Right lobe of liver (tissue), 6 donors: ENCODE results near the gene ATG7. TPM values are rescaled to one million over a fixed set of nuclear protein-coding genes. Genes with fewer than 3 reads are reported as not detected.
A peak's percentile ranks its signal among the peaks of the same experiment; 100 is the strongest.
"Not testable (repeated sequence)": the region's sequence is repeated elsewhere in the genome, so short reads cannot be mapped to it uniquely, and the experiment has no call there.

Experiments used
- ATAC-seq, 4 donors: fragments of 200-7000 bp; cut with Tn5 transposase; one replicate each; pipeline ENCODE4 v1.9.1; 2020; ENCODE audit warnings: mild to moderate bottlenecking in 4 of 4, moderate library complexity in 4 of 4
- DNase-seq, 3 donors: peaks; one replicate each; pipeline ENCODE4 v3.0.0-alpha.2; 2020
- H3K27ac ChIP-seq, 3 donors: fragments of 200-600 bp; one replicate each; pipeline ENCODE4 v1.8.0; 2022
- H3K27me3 ChIP-seq, 2 donors: fragments of 200-600 bp; one replicate each; pipeline ENCODE4 v1.8.0; 2022
- H3K36me3 ChIP-seq, 4 donors: fragments of 200-600 bp; sonication (generic) in 1 of 4; one replicate each; pipeline versions ENCODE4 v1.5.1 to v1.8.0; 2017 to 2022; ENCODE audit warnings: control low read depth in 1 of 4
- H3K4me1 ChIP-seq, 4 donors: fragments of 200-600 bp; sonication (generic) in 1 of 4; one replicate each; pipeline versions ENCODE4 v1.5.1 to v1.8.0; 2017 to 2022; ENCODE audit warnings: control low read depth in 1 of 4
- H3K4me3 ChIP-seq, 3 donors: fragments of 200-600 bp; one replicate each; pipeline ENCODE4 v1.8.0; 2022
- H3K9me3 ChIP-seq, 4 donors: fragments of 200-600 bp; sonication (generic) in 1 of 4; one replicate each; pipeline versions ENCODE4 v1.5.1 to v1.8.0; 2017 to 2022; ENCODE audit warnings: control low read depth in 1 of 4
- POLR2A ChIP-seq: fragments of 450-650 bp; IDR thresholded peaks from one replicate; pipeline ENCODE4 v1.6.1; 2017; ENCODE audit warnings: antibody characterized with exemption, mild to moderate bottlenecking
- WGBS: methylation state at CpG from one replicate; pipeline ENCODE4 v1.1.6; 2018; ENCODE audit warnings: low coverage, low lambda C conversion rate; ENCODE audit not compliant: insufficient coverage; ENCODE audit errors: missing lambda C conversion rate; 5-methylcytosine and 5-hydroxymethylcytosine counted together
- intact Hi-C, 2 donors: fragments of 100-400 bp; cut with DNase I; formaldehyde crosslinking; loops; one replicate each; pipeline versions ENCODE4 v1.11.2 to v1.14.1; 2022
- total RNA-seq, 6 experiments: library from RNA; depleted of rRNA in 2 of 6; stranded (reverse); fragments of >200 nt in 2 of 6; fragmentation: NEBNext Ultra II Directional in 3 of 6; extraction: Animal tissue kit (Norgen Biotek cat#: 25700) in 3 of 6; gene quantifications; one replicate each; pipeline versions ENCODE4 v1.1.0 to v1.2.4, GENCODE V29; 2016 to 2023
- TF ChIP-seq, protein P1 (sequence below), 4 donors: fragments of 200-600 bp in 3 of 4; fragments of 450-650 bp in 1 of 4; IDR thresholded peaks; one replicate each; pipeline versions ENCODE4 v1.5.1 to v1.8.0; 2016 to 2022; ENCODE audit warnings: antibody characterized with exemption in 4 of 4, mild to moderate bottlenecking in 2 of 4
- donor health status: DM: no; HTN: yes; CAD: no.
- donor health status: DM: no; HTN: no; CAD: no.
- donor health status: DM: no; HTN: no; CAD: no.
- donor health status: DM: no; HTN: yes; CAD: no.
- donor health status: DM: no; HTN: yes; CAD: no.

Gene ATG7
- total RNA-seq, 6 experiments from 2014 or later, result 13.6 to 21.1 (median 15.8) TPM

DNA sequence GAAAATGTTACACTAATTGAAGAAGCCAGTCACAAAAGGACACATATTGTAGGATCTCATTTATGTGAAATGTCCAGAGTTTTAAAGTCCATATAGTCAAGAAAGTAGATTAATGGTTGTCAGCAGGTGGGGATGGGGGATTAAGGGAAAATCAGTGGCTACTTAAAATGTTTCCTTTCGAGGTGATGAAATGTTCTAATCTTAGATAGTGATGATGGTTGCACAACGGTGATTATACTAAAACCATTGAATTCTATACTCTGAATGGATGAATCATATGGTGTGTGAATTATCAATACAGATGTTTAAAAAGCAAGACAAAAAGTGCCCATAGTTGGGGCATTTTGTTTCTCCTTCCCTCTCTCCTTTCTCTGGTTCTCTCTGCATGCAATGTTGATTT lies 164.6 kb downstream of the ATG7 start:
- Histone ChIP-seq H3K27me3 (no peaks in the 10 kb centered on the region), H3K36me3 (no peaks in the 10 kb centered on the region), H3K27ac (no peak overlapping the region), H3K9me3 (no peaks in the 10 kb centered on the region), H3K4me1 (no peaks in the 10 kb centered on the region), H3K4me3 (no peak overlapping the region)
- 79% methylated on average over 2 of the region's 2 CpGs for WGBS
- no peak for TF ChIP-seq POLR2A
- TF ChIP-seq, protein P1, sequence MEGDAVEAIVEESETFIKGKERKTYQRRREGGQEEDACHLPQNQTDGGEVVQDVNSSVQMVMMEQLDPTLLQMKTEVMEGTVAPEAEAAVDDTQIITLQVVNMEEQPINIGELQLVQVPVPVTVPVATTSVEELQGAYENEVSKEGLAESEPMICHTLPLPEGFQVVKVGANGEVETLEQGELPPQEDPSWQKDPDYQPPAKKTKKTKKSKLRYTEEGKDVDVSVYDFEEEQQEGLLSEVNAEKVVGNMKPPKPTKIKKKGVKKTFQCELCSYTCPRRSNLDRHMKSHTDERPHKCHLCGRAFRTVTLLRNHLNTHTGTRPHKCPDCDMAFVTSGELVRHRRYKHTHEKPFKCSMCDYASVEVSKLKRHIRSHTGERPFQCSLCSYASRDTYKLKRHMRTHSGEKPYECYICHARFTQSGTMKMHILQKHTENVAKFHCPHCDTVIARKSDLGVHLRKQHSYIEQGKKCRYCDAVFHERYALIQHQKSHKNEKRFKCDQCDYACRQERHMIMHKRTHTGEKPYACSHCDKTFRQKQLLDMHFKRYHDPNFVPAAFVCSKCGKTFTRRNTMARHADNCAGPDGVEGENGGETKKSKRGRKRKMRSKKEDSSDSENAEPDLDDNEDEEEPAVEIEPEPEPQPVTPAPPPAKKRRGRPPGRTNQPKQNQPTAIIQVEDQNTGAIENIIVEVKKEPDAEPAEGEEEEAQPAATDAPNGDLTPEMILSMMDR (IDR thresholded peaks at IDR 0.05), result no peak
- intact Hi-C loops, result no loop called here
- no peak for ATAC-seq
- DNase-seq, result no peak

DNA sequence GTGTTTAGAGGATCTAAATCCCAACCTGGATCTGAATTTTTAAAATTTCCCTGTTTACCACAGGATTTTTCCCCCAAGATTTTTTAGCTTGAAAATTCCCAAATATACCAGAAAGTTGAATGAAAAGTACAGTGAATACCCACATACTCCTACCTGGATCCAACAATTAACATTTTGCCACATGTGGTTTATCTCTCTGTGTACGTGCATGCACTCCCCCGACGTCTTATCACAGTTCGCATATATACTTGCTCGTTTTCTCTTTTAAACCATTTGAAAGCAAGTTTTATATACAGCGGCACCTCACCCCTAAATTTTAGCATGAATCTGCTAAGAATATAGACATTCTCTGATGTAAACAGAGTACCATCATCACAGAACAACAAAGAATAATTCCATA lies 165.3 kb downstream of the ATG7 start:
- TF ChIP-seq, protein P1 (IDR thresholded peaks at IDR 0.05), result no peak
- no peak for TF ChIP-seq POLR2A
- Histone ChIP-seq H3K27me3 (no peaks in the 10 kb centered on the region), H3K4me1 (no peaks in the 10 kb centered on the region), H3K27ac (no peak overlapping the region), H3K9me3 (no peaks in the 10 kb centered on the region), H3K4me3 (no peak overlapping the region), H3K36me3 (no peaks in the 10 kb centered on the region)
- DNase-seq, result no peak
- intact Hi-C loops, result no loop called here
- WGBS, result 93% methylated on average over 6 of the region's 6 CpGs
- no peak for ATAC-seq

DNA sequence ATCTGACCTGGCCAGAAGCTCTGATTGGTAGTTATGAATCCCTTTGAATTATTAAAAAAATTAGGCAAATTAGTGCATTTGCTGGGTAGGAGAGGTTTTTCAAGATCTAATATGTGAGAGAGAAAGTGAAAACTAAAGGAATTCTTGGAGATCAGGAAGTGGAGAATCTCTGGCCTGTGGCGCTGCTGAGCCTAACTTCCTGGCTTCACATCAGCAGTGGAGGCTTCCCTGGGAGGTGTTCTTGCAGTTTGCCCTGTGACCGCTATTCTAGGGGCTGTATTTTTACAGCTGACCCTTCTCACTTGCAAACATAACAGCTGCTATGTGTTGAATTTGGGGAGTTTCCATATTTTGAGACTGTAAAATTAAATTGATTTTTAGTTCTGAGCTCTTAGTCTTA lies 166.4 kb downstream of the ATG7 start:
- Histone ChIP-seq H3K9me3 (no peaks in the 10 kb centered on the region), H3K4me1 (no peaks in the 10 kb centered on the region), H3K27ac (no peak overlapping the region), H3K27me3 (no peaks in the 10 kb centered on the region), H3K36me3 (no peaks in the 10 kb centered on the region), H3K4me3 (no peak overlapping the region)
- DNase-seq, result no peak
- intact Hi-C loops, result no loop called here
- ATAC-seq, result peak; percentile 43 to 58 (median 48)
- TF ChIP-seq, protein P1 (IDR thresholded peaks at IDR 0.05), result no peak
- TF ChIP-seq POLR2A, result no peak
- 60% methylated on average over 1 of the region's 2 CpGs for WGBS

DNA sequence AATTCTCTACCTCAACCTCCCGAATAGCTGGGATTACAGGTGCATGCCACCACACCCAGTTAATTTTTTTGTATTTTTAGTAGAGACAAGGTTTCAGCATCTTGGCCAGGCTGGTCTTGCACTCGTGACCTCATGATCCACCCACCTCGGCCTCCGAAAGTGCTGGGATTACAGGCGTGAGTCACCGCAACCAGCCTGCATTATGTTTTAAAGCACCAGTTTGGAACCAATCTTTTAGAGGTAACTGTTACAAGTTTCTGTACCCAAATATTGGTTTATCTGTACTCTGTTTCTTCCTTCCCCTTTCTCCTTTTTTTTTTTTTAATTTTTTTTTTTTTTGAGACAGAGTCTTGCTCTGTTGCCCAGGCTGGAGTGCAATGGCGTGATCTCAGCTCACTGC lies 169.1 kb downstream of the ATG7 start:
- intact Hi-C loops, DNase-seq, H3K9me3 ChIP-seq, H3K4me1 ChIP-seq, H3K27ac ChIP-seq, H3K4me3 ChIP-seq, ATAC-seq, H3K27me3 ChIP-seq, H3K36me3 ChIP-seq: not testable (repeated sequence)
- 81% methylated on average over 7 of the region's 7 CpGs for WGBS

DNA sequence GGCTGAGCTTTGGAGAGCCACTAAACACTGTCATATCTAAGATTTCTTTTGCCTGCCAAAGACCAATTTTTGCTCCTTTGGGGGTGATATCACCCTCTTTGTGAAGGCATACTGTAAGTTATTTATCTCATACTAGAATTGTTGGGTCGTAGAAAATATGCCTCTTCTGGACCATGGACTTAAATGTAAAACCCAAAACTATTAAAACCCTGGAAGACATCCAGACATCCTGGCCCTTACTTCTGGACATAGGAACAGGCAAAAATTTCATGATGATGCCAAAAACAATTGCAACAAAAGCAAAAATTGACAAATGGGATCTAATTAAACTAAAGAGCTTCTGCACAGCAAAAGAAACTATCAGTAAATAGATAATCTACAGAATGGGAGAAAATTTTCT lies 172.2 kb downstream of the ATG7 start:
- no peaks in the 10 kb centered on the region for H3K4me1 ChIP-seq
- no peak overlapping the region for H3K27ac ChIP-seq
- H3K4me3 ChIP-seq, result no peak overlapping the region
- DNase-seq (no peak), ATAC-seq (no peak)
- no peaks in the 10 kb centered on the region for H3K36me3 ChIP-seq
- intact Hi-C loops, result no loop called here
- H3K9me3 ChIP-seq, result no peaks in the 10 kb centered on the region
- TF ChIP-seq, protein P1 (IDR thresholded peaks at IDR 0.05), result no peak
- no peak for TF ChIP-seq POLR2A
- no peaks in the 10 kb centered on the region for H3K27me3 ChIP-seq
- WGBS, result 88% methylated on average over 1 of the region's 1 CpG

DNA sequence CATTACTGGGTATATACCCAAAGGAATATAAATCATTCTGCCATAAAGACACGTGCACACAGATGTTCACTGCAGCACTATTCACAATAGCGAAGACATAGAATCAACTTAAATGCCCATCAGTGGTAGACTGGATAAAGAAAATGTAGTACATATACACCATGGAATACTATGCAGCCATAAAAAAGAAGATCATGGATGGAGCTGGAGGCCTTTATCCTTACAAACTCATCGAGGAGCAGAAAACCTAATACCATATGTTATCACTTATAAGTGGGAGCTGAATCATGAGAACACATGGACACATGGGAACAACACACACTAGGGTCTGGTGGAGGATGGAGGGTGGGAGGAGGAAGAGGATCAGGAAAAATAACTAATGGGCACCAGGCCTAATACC lies 173.0 kb downstream of the ATG7 start:
- intact Hi-C loops, DNase-seq, H3K27me3 ChIP-seq, ATAC-seq, H3K9me3 ChIP-seq, H3K27ac ChIP-seq, H3K4me1 ChIP-seq, H3K36me3 ChIP-seq, H3K4me3 ChIP-seq: not testable (repeated sequence)
- 93% methylated on average over 3 of the region's 3 CpGs for WGBS
